ENCODE results near the gene RAC2. TPM values are rescaled to one million over a fixed set of nuclear protein-coding genes. Genes with fewer than 3 reads are reported as not detected.

Gene RAC2
- total and polyA plus RNA-seq, 2 experiments from 2014 or later = 9.9 to 10.5 TPM

- Histone ChIP-seq H4K20me1 (ENCODE audit: insufficient read depth, poor library complexity, severe bottlenecking) (no peaks in the 10 kb centered on the region), H2AFZ (no peak overlapping the region), H3K4me2 (no peak overlapping the region), H3K9me2 (replicated peaks; ENCODE audit: insufficient read depth) (no peaks in the 10 kb centered on the region), H3K27me3 (no peaks in the 10 kb centered on the region), H3K36me3 (replicated peaks; ENCODE audit: insufficient read depth, low read depth) (no peaks in the 10 kb centered on the region), H3K4me3 (no peak overlapping the region), H3K27ac (no peak overlapping the region), H3K4me1 (ENCODE audit: insufficient read depth) (peaks cover 14% of the 10 kb centered on the region), H3K79me2 (no peaks in the 10 kb centered on the region), H3K9me3 (ENCODE audit: low read depth) (no peaks in the 10 kb centered on the region)
- DNase-seq (ENCODE audit: low spot score) = no peak
- no peak for TF ChIP-seq CTCF (IDR thresholded peaks at IDR 0.05; ENCODE audit: poor library complexity)
- WGBS (ENCODE audit: low lambda C conversion rate, missing lambda C conversion rate) = 82% methylated on average over 5 of the region's 5 CpGs
Measured at GRCh38 chr22:37204045-37204655, 39.9 kb downstream of the RAC2 start.

- Histone ChIP-seq H3K27ac (no peak overlapping the region), H4K20me1 (ENCODE audit: insufficient read depth, poor library complexity, severe bottlenecking) (no peaks in the 10 kb centered on the region), H3K27me3 (no peaks in the 10 kb centered on the region), H3K36me3 (replicated peaks; ENCODE audit: insufficient read depth, low read depth) (no peaks in the 10 kb centered on the region), H3K9me3 (ENCODE audit: low read depth) (no peaks in the 10 kb centered on the region), H3K4me2 (no peak overlapping the region), H3K4me3 (no peak overlapping the region), H3K4me1 (ENCODE audit: insufficient read depth) (peaks cover 14% of the 10 kb centered on the region), H3K79me2 (no peaks in the 10 kb centered on the region), H3K9me2 (replicated peaks; ENCODE audit: insufficient read depth) (no peaks in the 10 kb centered on the region), H2AFZ (no peak overlapping the region)
- TF ChIP-seq EZH2phosphoT487 (IDR thresholded peaks at IDR 0.05; ENCODE audit: low read depth, severe bottlenecking, unreplicated experiment) = no peak
- TF ChIP-seq CTCF (IDR thresholded peaks at IDR 0.05; ENCODE audit: poor library complexity) = no peak
- TF ChIP-seq EZH2 (IDR thresholded peaks at IDR 0.05; ENCODE audit: borderline replicate concordance) = no peak
- no peak for DNase-seq (ENCODE audit: low spot score)
- WGBS (ENCODE audit: low lambda C conversion rate, missing lambda C conversion rate) = 86% methylated on average over 16 of the region's 16 CpGs
Measured at GRCh38 chr22:37203354-37204044, 40.6 kb downstream of the RAC2 start.

- Histone ChIP-seq H3K36me3 (replicated peaks; ENCODE audit: insufficient read depth, low read depth) (no peaks in the 10 kb centered on the region), H3K4me3 (no peak overlapping the region), H4K20me1 (ENCODE audit: insufficient read depth, poor library complexity, severe bottlenecking) (no peaks in the 10 kb centered on the region), H3K9me3 (ENCODE audit: low read depth) (no peaks in the 10 kb centered on the region), H3K27me3 (no peaks in the 10 kb centered on the region), H3K27ac (no peak overlapping the region), H3K9me2 (replicated peaks; ENCODE audit: insufficient read depth) (no peaks in the 10 kb centered on the region), H2AFZ (no peak overlapping the region), H3K79me2 (no peaks in the 10 kb centered on the region), H3K4me2 (no peak overlapping the region), H3K4me1 (ENCODE audit: insufficient read depth) (peaks cover 20% of the 10 kb centered on the region)
- 89% methylated on average over 10 of the region's 10 CpGs for WGBS (ENCODE audit: low lambda C conversion rate, missing lambda C conversion rate)
- no peak for DNase-seq (ENCODE audit: low spot score)
- TF ChIP-seq CTCF (IDR thresholded peaks at IDR 0.05; ENCODE audit: poor library complexity) = no peak
- no peak for TF ChIP-seq EZH2phosphoT487 (IDR thresholded peaks at IDR 0.05; ENCODE audit: low read depth, severe bottlenecking, unreplicated experiment)
Measured at GRCh38 chr22:37202716-37203115, 41.4 kb downstream of the RAC2 start.
